Endodermal cell (in vitro differentiated cells): ENCODE results near the gene GRID2IP. TPM values are rescaled to one million over a fixed set of nuclear protein-coding genes. Genes with fewer than 3 reads are reported as not detected.

ENCODE experiments used
- DNase-seq: peaks from one replicate; pipeline ENCODE4 v3.0.0-alpha.2; 2017
- H3K27ac ChIP-seq: 2 replicates; pipeline ENCODE4 v1.5.1; 2013; ENCODE audit warnings: mild to moderate bottlenecking, low read depth, low read length, moderate library complexity
- H3K27me3 ChIP-seq: 2 replicates; pipeline ENCODE4 v1.6.1; 2013; ENCODE audit warnings: mild to moderate bottlenecking, low read length, moderate library complexity; ENCODE audit not compliant: insufficient read depth, control insufficient read depth, poor library complexity, severe bottlenecking
- H3K36me3 ChIP-seq: 2 replicates; pipeline ENCODE4 v1.7.0; 2013; ENCODE audit warnings: mild to moderate bottlenecking, low read length, moderate library complexity; ENCODE audit not compliant: control insufficient read depth, insufficient read depth
- H3K4me1 ChIP-seq: one replicate; pipeline ENCODE4 v1.7.0; 2013; ENCODE audit warnings: low read length; ENCODE audit not compliant: control insufficient read depth, insufficient read depth
- H3K4me3 ChIP-seq: 2 replicates; pipeline ENCODE4 v1.5.1; 2013; ENCODE audit warnings: mild to moderate bottlenecking, low read length, moderate library complexity
- H3K9ac ChIP-seq: 2 replicates; pipeline ENCODE4 v1.6.1; 2013; ENCODE audit warnings: mild to moderate bottlenecking, low read length, moderate library complexity; ENCODE audit not compliant: poor library complexity, severe bottlenecking; ENCODE audit errors: extremely low read depth
- H3K9me3 ChIP-seq: 2 replicates; pipeline ENCODE4 v1.6.1; 2013; ENCODE audit warnings: mild to moderate bottlenecking, low read length, moderate library complexity; ENCODE audit not compliant: control insufficient read depth
- H3K27ac Mint-ChIP-seq: 2 replicates; pipeline ENCODE4 v1.8.0; 2020; ENCODE audit warnings: mixed read lengths
- H3K27me3 Mint-ChIP-seq: 2 replicates; pipeline ENCODE4 v1.8.0; 2021; ENCODE audit warnings: mild to moderate bottlenecking, mixed read lengths; ENCODE audit not compliant: insufficient read depth
- H3K36me3 Mint-ChIP-seq: 2 replicates; pipeline ENCODE4 v1.8.0; 2020; ENCODE audit warnings: low read depth, mixed read lengths
- H3K4me1 Mint-ChIP-seq: 2 replicates; pipeline ENCODE4 v1.8.0; 2020; ENCODE audit warnings: mixed read lengths
- H3K4me3 Mint-ChIP-seq: 2 replicates; pipeline ENCODE4 v1.8.0; 2020; ENCODE audit warnings: mild to moderate bottlenecking, moderate library complexity, mixed read lengths
- H3K9me3 Mint-ChIP-seq: 2 replicates; pipeline ENCODE4 v1.8.0; 2020; ENCODE audit warnings: mild to moderate bottlenecking, mixed read lengths
- WGBS, 2 experiments: methylation state at CpG; one replicate each; pipeline versions ENCODE4 v1.1.5 to v1.1.7; 2013; ENCODE audit warnings: missing lambda C conversion rate in 2 of 2, mixed read lengths in 1 of 2; ENCODE audit not compliant: insufficient coverage in 1 of 2, insufficient read length in 1 of 2; 5-methylcytosine and 5-hydroxymethylcytosine counted together
- total RNA-seq, 2 donors: library from RNA; stranded (reverse); fragmentation: NEBNext Ultra II Directional in 1 of 2; extraction: Animal tissue kit (Norgen Biotek cat#: 25700) in 1 of 2; gene quantifications; 2 replicates in 1 of 2; 3 replicates in 1 of 2; pipeline ENCODE4 v1.2.1, GENCODE V29; 2021
- TF ChIP-seq, protein P1 (sequence below): fragments of 200-600 bp; sonication (generic); conservative IDR thresholded peaks from 2 replicates; pipeline ENCODE4 v1.5.0; 2021; ENCODE audit warnings: antibody characterized with exemption, mild to moderate bottlenecking

GRID2IP gene
- total RNA-seq, 2 donors from 2014 or later = 2.4 to 4.9 TPM

DNA sequence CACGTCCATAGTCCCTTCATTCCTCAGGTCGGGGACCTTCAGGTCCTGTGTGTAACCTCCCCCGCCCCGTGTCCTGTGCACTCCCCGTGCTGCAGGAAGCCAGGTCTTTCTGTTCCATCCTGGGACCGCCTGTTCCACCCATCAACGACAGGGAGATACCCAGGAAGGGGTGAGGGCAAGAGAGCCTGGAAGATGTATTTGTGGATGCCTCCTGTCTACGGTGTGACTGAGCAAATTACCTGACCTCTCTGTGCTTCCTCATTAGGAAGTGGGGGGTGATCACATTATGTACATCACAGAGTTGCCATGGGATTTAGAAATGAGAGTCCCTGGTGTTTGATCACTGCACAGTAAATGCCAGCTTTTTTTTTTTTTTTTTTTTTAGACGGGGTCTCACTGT lies 46.3 kb downstream of the GRID2IP start:
- DNase-seq = no peak
- Mint-ChIP-seq H3K36me3 (no peaks in the 10 kb centered on the region), H3K4me3 (peak overlapping the region; percentile 70), H3K27ac (no peak overlapping the region), H3K9me3 (no peaks in the 10 kb centered on the region), H3K4me1 (no peaks in the 10 kb centered on the region), H3K27me3 (peaks cover 10% of the 10 kb centered on the region)
- Histone ChIP-seq H3K36me3 (no peaks in the 10 kb centered on the region), H3K27ac (no peak overlapping the region), H3K4me1 (no peaks in the 10 kb centered on the region), H3K9ac (no peak overlapping the region), H3K27me3 (peaks cover 21% of the 10 kb centered on the region), H3K4me3 (peak overlapping the region; percentile 78), H3K9me3 (no peaks in the 10 kb centered on the region)
- TF ChIP-seq, protein P1, sequence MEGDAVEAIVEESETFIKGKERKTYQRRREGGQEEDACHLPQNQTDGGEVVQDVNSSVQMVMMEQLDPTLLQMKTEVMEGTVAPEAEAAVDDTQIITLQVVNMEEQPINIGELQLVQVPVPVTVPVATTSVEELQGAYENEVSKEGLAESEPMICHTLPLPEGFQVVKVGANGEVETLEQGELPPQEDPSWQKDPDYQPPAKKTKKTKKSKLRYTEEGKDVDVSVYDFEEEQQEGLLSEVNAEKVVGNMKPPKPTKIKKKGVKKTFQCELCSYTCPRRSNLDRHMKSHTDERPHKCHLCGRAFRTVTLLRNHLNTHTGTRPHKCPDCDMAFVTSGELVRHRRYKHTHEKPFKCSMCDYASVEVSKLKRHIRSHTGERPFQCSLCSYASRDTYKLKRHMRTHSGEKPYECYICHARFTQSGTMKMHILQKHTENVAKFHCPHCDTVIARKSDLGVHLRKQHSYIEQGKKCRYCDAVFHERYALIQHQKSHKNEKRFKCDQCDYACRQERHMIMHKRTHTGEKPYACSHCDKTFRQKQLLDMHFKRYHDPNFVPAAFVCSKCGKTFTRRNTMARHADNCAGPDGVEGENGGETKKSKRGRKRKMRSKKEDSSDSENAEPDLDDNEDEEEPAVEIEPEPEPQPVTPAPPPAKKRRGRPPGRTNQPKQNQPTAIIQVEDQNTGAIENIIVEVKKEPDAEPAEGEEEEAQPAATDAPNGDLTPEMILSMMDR = no peak
- 55 to 66% methylated on average over 4 to 9 of the region's 9 CpGs for WGBS, 2 experiments

DNA sequence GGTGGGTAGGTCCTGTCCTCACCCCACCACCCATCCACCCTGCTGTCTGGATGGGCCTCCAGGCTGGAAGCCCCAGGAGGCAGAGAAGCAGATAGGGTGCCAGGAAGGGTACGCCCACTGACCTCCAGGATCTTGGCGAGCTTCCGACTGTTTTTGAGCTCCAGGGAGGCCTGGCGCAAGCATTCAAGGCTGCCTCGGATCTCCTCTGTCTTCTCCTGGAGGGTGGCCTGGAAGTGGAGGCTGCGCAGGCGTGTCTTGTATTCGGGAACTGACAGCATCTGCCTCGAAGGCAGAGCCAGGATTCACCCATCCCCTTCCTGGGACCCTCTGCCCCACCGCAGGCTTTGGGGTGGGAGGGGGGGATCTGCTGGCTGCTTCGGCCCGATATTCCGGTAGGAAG lies 48.4 kb downstream of the GRID2IP start:
- H3K9me3 ChIP-seq = no peaks in the 10 kb centered on the region
- H3K4me3 Mint-ChIP-seq = peak overlapping the region; percentile 70
- TF ChIP-seq, protein P1 = no peak
- H3K36me3 Mint-ChIP-seq = no peaks in the 10 kb centered on the region
- H3K27me3 ChIP-seq = peaks cover 21% of the 10 kb centered on the region
- DNase-seq = no peak
- no peak overlapping the region for H3K27ac ChIP-seq
- 68 to 86% methylated on average over 5 to 13 of the region's 13 CpGs for WGBS, 2 experiments
- no peaks in the 10 kb centered on the region for H3K36me3 ChIP-seq
- no peaks in the 10 kb centered on the region for H3K4me1 ChIP-seq
- H3K4me3 ChIP-seq = no peak overlapping the region
- H3K27me3 Mint-ChIP-seq = peaks cover 10% of the 10 kb centered on the region
- no peaks in the 10 kb centered on the region for H3K4me1 Mint-ChIP-seq
- no peak overlapping the region for H3K27ac Mint-ChIP-seq
- H3K9ac ChIP-seq = no peak overlapping the region
- H3K9me3 Mint-ChIP-seq = no peaks in the 10 kb centered on the region

GRCh38 chr7:6501586-6502564 lies 49.4 kb downstream of the GRID2IP start:
- TF ChIP-seq, protein P1 = no peak
- Mint-ChIP-seq H3K27ac (no peak overlapping the region), H3K4me3 (peak overlapping the region; percentile 70), H3K4me1 (no peaks in the 10 kb centered on the region), H3K36me3 (no peaks in the 10 kb centered on the region), H3K9me3 (no peaks in the 10 kb centered on the region), H3K27me3 (peaks cover 8% of the 10 kb centered on the region)
- WGBS, 2 experiments = 89 to 91% methylated on average over 10 to 12 of the region's 12 CpGs
- peaks cover 21% of the 10 kb centered on the region for H3K27me3 ChIP-seq
- no peak for DNase-seq
- H3K27ac ChIP-seq = no peak overlapping the region
- no peak overlapping the region for H3K4me3 ChIP-seq
- no peaks in the 10 kb centered on the region for H3K4me1 ChIP-seq
- H3K9me3 ChIP-seq = no peaks in the 10 kb centered on the region
- no peak overlapping the region for H3K9ac ChIP-seq
- H3K36me3 ChIP-seq = no peaks in the 10 kb centered on the region
